Ascending aorta (tissue), 2 donors: ENCODE measurements around the gene SIK3. TPM values are rescaled to one million over a fixed set of nuclear protein-coding genes. Genes with fewer than 3 reads are reported as not detected.

ENCODE experiments used
- DNase-seq, 2 donors: peaks; one replicate each; pipeline ENCODE4 v3.0.0-alpha.2; 2019; ENCODE audit warnings: low spot score in 2 of 2
- H3K27ac ChIP-seq, 2 donors: fragments of 200-600 bp; sonication (generic); one replicate each; pipeline ENCODE4 v1.5.1; 2016 to 2017; ENCODE audit warnings: mild to moderate bottlenecking in 1 of 2
- H3K27me3 ChIP-seq: fragments of 200-600 bp; sonication (generic); one replicate; pipeline ENCODE4 v1.5.1; 2017
- H3K36me3 ChIP-seq, 2 donors: fragments of 200-600 bp; sonication (generic); one replicate each; pipeline ENCODE4 v1.5.1; 2016
- H3K4me1 ChIP-seq, 2 donors: fragments of 200-600 bp; sonication (generic); one replicate each; pipeline ENCODE4 v1.5.1; 2016 to 2017; ENCODE audit warnings: mild to moderate bottlenecking in 1 of 2
- H3K4me3 ChIP-seq, 2 donors: fragments of 200-600 bp; sonication (generic); one replicate each; pipeline ENCODE4 v1.5.1; 2016 to 2017; ENCODE audit warnings: mild to moderate bottlenecking in 1 of 2
- H3K9me3 ChIP-seq, 2 donors: fragments of 200-600 bp; sonication (generic); one replicate each; pipeline ENCODE4 v1.5.1; 2016
- CTCF ChIP-seq, 3 experiments: fragments of 200-600 bp in 2 of 3; fragments of 450-650 bp in 1 of 3; sonication (generic) in 2 of 3; IDR thresholded peaks; one replicate each; pipeline ENCODE4 v1.5.1; 2016 to 2019; ENCODE audit warnings: antibody characterized with exemption in 3 of 3, mild to moderate bottlenecking in 1 of 3, moderate library complexity in 1 of 3
- intact Hi-C: fragments of 100-400 bp; cut with DNase I; formaldehyde crosslinking; loops from one replicate; pipeline ENCODE4 v1.15.1; 2023
- total RNA-seq: library from RNA; depleted of rRNA; stranded (reverse); fragments of >200 nt; gene quantifications from one replicate; pipeline ENCODE4 v1.1.0, GENCODE V29; 2016

The SIK3 gene
- total RNA-seq, 1 donor from 2014 or later: 22.5 TPM

- intact Hi-C loops: loop anchor here (5.0 kb wide), 1 partner anchor 352 kb away; no protein-coding TSS in a partner anchor
- TF ChIP-seq CTCF (IDR thresholded peaks at IDR 0.05): no peak
- Histone ChIP-seq H3K27me3 (no peaks in the 10 kb centered on the region), H3K36me3 (peaks cover 37 to 44% of the 10 kb centered on the region in 2 donors), H3K9me3 (no peaks in the 10 kb centered on the region), H3K4me1 (no peaks in the 10 kb centered on the region), H3K27ac (no peak overlapping the region), H3K4me3 (no peak overlapping the region)
- DNase-seq: no peak
Measured at GRCh38 chr11:116875194-116875593, 223.0 kb downstream of the SIK3 start.

- Histone ChIP-seq H3K9me3 (no peaks in the 10 kb centered on the region), H3K4me3 (no peak overlapping the region), H3K4me1 (no peaks in the 10 kb centered on the region), H3K36me3 (peaks cover 45 to 53% of the 10 kb centered on the region in 2 donors), H3K27me3 (no peaks in the 10 kb centered on the region), H3K27ac (no peak overlapping the region)
- intact Hi-C loops: no loop called here
- DNase-seq: no peak
- TF ChIP-seq CTCF (IDR thresholded peaks at IDR 0.05): no peak
Measured at GRCh38 chr11:116874251-116874650, 224.0 kb downstream of the SIK3 start.

GRCh38 chr11:116873381-116873780 lies 224.8 kb downstream of the SIK3 start:
- DNase-seq: no peak
- no peak for TF ChIP-seq CTCF (IDR thresholded peaks at IDR 0.05)
- peaks cover 50 to 61% of the 10 kb centered on the region in 2 donors for H3K36me3 ChIP-seq
- H3K4me3 ChIP-seq: no peak overlapping the region
- H3K9me3 ChIP-seq: no peaks in the 10 kb centered on the region
- intact Hi-C loops: no loop called here
- H3K27ac ChIP-seq: no peak overlapping the region
- no peaks in the 10 kb centered on the region for H3K4me1 ChIP-seq
- no peaks in the 10 kb centered on the region for H3K27me3 ChIP-seq

- DNase-seq: no peak
- intact Hi-C loops: no loop called here
- no peaks in the 10 kb centered on the region for H3K4me1 ChIP-seq
- peaks cover 70 to 77% of the 10 kb centered on the region in 2 donors for H3K36me3 ChIP-seq
- TF ChIP-seq CTCF (IDR thresholded peaks at IDR 0.05): no peak
- H3K27me3 ChIP-seq: no peaks in the 10 kb centered on the region
- H3K4me3 ChIP-seq: no peak overlapping the region
- no peak overlapping the region for H3K27ac ChIP-seq
- H3K9me3 ChIP-seq: no peaks in the 10 kb centered on the region
Measured at GRCh38 chr11:116871248-116871647, 227.0 kb downstream of the SIK3 start.

- no peaks in the 10 kb centered on the region for H3K27me3 ChIP-seq
- H3K36me3 ChIP-seq: peaks cover 63 to 81% of the 10 kb centered on the region in 2 donors
- DNase-seq: no peak
- no peak overlapping the region for H3K27ac ChIP-seq
- no peaks in the 10 kb centered on the region for H3K4me1 ChIP-seq
- no peak for TF ChIP-seq CTCF (IDR thresholded peaks at IDR 0.05)
- intact Hi-C loops: no loop called here
- no peaks in the 10 kb centered on the region for H3K9me3 ChIP-seq
- H3K4me3 ChIP-seq: no peak overlapping the region
Measured at GRCh38 chr11:116870054-116870453, 228.2 kb downstream of the SIK3 start.

- intact Hi-C loops: no loop called here
- Histone ChIP-seq H3K4me3 (no peak overlapping the region), H3K4me1 (no peaks in the 10 kb centered on the region), H3K27ac (no peak overlapping the region), H3K36me3 (peaks cover 63 to 85% of the 10 kb centered on the region in 2 donors), H3K27me3 (no peaks in the 10 kb centered on the region), H3K9me3 (no peaks in the 10 kb centered on the region)
- no peak for TF ChIP-seq CTCF (IDR thresholded peaks at IDR 0.05)
- DNase-seq: no peak
Measured at GRCh38 chr11:116869610-116870009, 228.6 kb downstream of the SIK3 start.
